WERI-Rb-1 (cell line): ENCODE data around the gene CCDC88C.

Experiments used
- DNase-seq: peaks from one replicate; pipeline ENCODE4 v3.0.0-alpha.2; 2020
- H3K27ac ChIP-seq: fragments of 250-450 bp; sonication (Bioruptor Pico); 2 replicates; pipeline ENCODE4 v1.5.1; 2020; ENCODE audit warnings: mild to moderate bottlenecking, moderate library complexity
- H3K27me3 ChIP-seq: fragments of 250-450 bp; sonication (Bioruptor Pico); 2 replicates; pipeline ENCODE4 v1.5.1; 2021; ENCODE audit warnings: mild to moderate bottlenecking, low read depth, moderate library complexity; ENCODE audit not compliant: insufficient read depth, severe bottlenecking
- H3K36me3 ChIP-seq: fragments of 250-450 bp; sonication (Bioruptor Pico); 2 replicates; pipeline ENCODE4 v1.5.1; 2020; ENCODE audit warnings: mild to moderate bottlenecking, moderate library complexity
- H3K4me3 ChIP-seq: 2 replicates; pipeline ENCODE4 v1.5.1; 2011; ENCODE audit warnings: low read depth, mild to moderate bottlenecking, control low read depth, low read length
- H3K9me3 ChIP-seq: fragments of 250-450 bp; sonication (Bioruptor Pico); 2 replicates; pipeline ENCODE4 v1.5.1; 2021; ENCODE audit warnings: mild to moderate bottlenecking, moderate library complexity; ENCODE audit not compliant: severe bottlenecking
- CTCF ChIP-seq: IDR thresholded peaks from 2 replicates; pipeline ENCODE4 v1.5.1; 2011; ENCODE audit warnings: low read depth, mild to moderate bottlenecking, control low read depth, inconsistent platforms, low read length

CCDC88C gene

DNA sequence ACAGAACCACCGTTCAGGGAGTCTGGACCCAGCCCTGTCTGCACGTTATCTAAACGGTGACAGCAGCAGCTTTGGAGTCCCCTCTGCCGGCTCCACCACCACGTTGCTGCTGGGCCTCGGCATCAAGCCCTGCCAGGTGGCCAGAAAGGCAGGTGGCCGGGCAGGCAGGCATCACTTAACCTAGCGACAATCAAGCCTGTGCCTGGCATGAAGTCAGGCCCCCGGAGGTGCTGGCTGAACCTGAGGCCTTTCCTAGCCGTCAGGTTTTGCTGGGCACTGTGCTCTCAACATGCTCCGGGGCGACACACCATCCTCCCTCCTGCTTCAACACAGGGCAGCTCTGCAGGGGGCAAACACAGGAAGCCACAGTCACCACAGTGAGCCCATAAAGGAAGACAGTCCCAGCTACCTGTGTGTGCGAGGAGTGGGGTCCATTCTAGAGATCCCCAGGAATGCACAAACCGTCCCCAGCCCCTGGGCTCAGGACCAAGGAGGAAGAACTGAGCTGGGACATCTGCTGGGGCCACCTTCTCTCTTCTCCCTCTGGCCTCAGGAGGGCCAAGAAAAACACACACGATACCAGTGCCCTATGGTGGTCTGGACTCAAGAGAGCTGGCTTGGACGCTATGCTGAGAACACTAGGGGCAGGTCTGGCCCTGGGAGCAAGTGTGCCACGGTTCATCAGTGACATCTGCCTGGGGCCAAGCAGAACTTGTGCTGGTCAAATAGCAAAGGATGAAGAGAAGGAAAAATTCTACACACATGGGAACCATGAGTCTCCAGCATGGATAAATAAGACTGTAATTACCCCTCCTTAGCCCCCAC lies 44.7 kb downstream of the CCDC88C start:
- no peak overlapping the region for H3K4me3 ChIP-seq
- TF ChIP-seq CTCF = no peak
- H3K36me3 ChIP-seq = peaks cover 23% of the 10 kb centered on the region
- no peak for DNase-seq
- peak overlapping the region; percentile 62 for H3K27ac ChIP-seq
- H3K9me3 ChIP-seq = no peaks in the 10 kb centered on the region
- H3K27me3 ChIP-seq = no peaks in the 10 kb centered on the region

GRCh38 chr14:91371990-91372375 lies 45.6 kb downstream of the CCDC88C start:
- H3K27ac ChIP-seq = peak overlapping the region; percentile 34
- H3K4me3 ChIP-seq = no peak overlapping the region
- no peak for DNase-seq
- H3K36me3 ChIP-seq = peaks cover 26% of the 10 kb centered on the region
- no peaks in the 10 kb centered on the region for H3K27me3 ChIP-seq
- TF ChIP-seq CTCF = no peak
- no peaks in the 10 kb centered on the region for H3K9me3 ChIP-seq

GRCh38 chr14:91371011-91371989 lies 46.3 kb downstream of the CCDC88C start:
- H3K36me3 ChIP-seq = peaks cover 24% of the 10 kb centered on the region
- no peak overlapping the region for H3K4me3 ChIP-seq
- DNase-seq = no peak
- no peak for TF ChIP-seq CTCF
- no peaks in the 10 kb centered on the region for H3K27me3 ChIP-seq
- peak overlapping the region; percentile 87 for H3K27ac ChIP-seq
- H3K9me3 ChIP-seq = no peaks in the 10 kb centered on the region

GRCh38 chr14:91369628-91370445 lies 47.8 kb downstream of the CCDC88C start:
- Histone ChIP-seq H3K27ac (peak overlapping the region; percentile 87), H3K36me3 (peaks cover 15% of the 10 kb centered on the region), H3K27me3 (no peaks in the 10 kb centered on the region), H3K9me3 (no peaks in the 10 kb centered on the region), H3K4me3 (peak overlapping the region; percentile 4)
- DNase-seq = peak; percentile 86
- TF ChIP-seq CTCF = no peak

DNA sequence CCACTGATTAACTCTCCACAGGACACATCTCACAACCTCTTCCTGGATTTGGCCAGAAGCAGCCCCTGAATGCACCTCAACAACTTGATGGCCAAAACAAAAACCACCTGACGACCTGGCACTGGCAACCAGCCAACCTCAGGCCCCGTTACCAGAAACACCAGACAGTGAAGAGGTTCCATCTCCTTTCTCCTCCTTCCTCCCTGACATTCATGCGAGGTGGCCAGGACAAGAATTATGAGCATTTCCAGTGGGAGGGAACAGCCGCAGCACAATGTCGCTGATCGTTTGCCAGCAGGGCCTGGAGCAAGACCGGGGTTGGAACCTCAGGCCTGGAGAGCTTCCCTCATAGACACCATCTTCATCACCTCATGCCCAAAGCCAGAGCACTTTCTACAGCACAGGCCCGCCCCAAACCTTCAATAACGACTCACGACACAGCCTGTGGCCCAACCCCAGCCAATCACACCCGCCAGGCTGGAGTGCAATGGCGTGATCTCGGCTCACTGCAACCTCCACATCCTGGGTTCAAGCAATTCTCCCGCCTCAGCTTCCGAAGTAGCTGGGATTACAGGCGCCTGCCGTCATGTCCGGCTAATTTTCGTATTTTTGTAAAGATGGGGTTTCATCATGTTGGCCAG lies 48.7 kb downstream of the CCDC88C start:
- H3K27ac ChIP-seq = peak overlapping the region; percentile 87

More for the DNA sequence above, 48.7 kb downstream of the CCDC88C start:
- Histone ChIP-seq H3K27me3 (no peaks in the 10 kb centered on the region), H3K4me3 (no peak overlapping the region), H3K9me3 (no peaks in the 10 kb centered on the region), H3K36me3 (peaks cover 11% of the 10 kb centered on the region)
- TF ChIP-seq CTCF = no peak
- no peak for DNase-seq
